Mesothelial cell of epicardium (in vitro differentiated cells): ENCODE results near the gene TBC1D22A. TPM values are rescaled to one million over a fixed set of nuclear protein-coding genes. Genes with fewer than 3 reads are reported as not detected.

Experiments
- DNase-seq, 2 experiments: peaks; one replicate each; pipeline ENCODE4 v3.0.0; 2021; ENCODE audit warnings: low spot score in 2 of 2; ENCODE audit not compliant: unreplicated experiment in 2 of 2
- H3K27ac Mint-ChIP-seq: 2 replicates; pipeline ENCODE4 v1.8.0; 2021; ENCODE audit warnings: mixed read lengths
- H3K27me3 Mint-ChIP-seq: 2 replicates; pipeline ENCODE4 v1.8.0; 2021; ENCODE audit warnings: low read depth, mixed read lengths
- H3K36me3 Mint-ChIP-seq: 2 replicates; pipeline ENCODE4 v1.8.0; 2021; ENCODE audit warnings: mixed read lengths
- H3K4me1 Mint-ChIP-seq: 2 replicates; pipeline ENCODE4 v1.8.0; 2021; ENCODE audit warnings: mixed read lengths
- H3K4me3 Mint-ChIP-seq: 2 replicates; pipeline ENCODE4 v1.8.0; 2021; ENCODE audit warnings: mild to moderate bottlenecking, moderate library complexity, mixed read lengths
- H3K9me3 Mint-ChIP-seq: 2 replicates; pipeline ENCODE4 v1.8.0; 2021; ENCODE audit warnings: mixed read lengths
- total RNA-seq: library from RNA; stranded (reverse); gene quantifications from 3 replicates; pipeline ENCODE4 v1.2.1, GENCODE V29; 2021
- TF ChIP-seq, protein P1 (sequence below): fragments of 200-600 bp; sonication (generic); IDR thresholded peaks from one replicate; pipeline ENCODE4 v1.5.0; 2021; ENCODE audit warnings: antibody characterized with exemption; ENCODE audit not compliant: unreplicated experiment

The TBC1D22A gene
- total RNA-seq, 1 donor from 2014 or later, result 26.6 TPM

- no peak overlapping the region for H3K27ac Mint-ChIP-seq
- H3K36me3 Mint-ChIP-seq, result peaks cover 9% of the 10 kb centered on the region
- H3K4me3 Mint-ChIP-seq, result no peak overlapping the region
- TF ChIP-seq, protein P1, sequence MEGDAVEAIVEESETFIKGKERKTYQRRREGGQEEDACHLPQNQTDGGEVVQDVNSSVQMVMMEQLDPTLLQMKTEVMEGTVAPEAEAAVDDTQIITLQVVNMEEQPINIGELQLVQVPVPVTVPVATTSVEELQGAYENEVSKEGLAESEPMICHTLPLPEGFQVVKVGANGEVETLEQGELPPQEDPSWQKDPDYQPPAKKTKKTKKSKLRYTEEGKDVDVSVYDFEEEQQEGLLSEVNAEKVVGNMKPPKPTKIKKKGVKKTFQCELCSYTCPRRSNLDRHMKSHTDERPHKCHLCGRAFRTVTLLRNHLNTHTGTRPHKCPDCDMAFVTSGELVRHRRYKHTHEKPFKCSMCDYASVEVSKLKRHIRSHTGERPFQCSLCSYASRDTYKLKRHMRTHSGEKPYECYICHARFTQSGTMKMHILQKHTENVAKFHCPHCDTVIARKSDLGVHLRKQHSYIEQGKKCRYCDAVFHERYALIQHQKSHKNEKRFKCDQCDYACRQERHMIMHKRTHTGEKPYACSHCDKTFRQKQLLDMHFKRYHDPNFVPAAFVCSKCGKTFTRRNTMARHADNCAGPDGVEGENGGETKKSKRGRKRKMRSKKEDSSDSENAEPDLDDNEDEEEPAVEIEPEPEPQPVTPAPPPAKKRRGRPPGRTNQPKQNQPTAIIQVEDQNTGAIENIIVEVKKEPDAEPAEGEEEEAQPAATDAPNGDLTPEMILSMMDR, result no peak
- H3K9me3 Mint-ChIP-seq, result no peaks in the 10 kb centered on the region
- DNase-seq, result no peak
- no peaks in the 10 kb centered on the region for H3K4me1 Mint-ChIP-seq
- no peaks in the 10 kb centered on the region for H3K27me3 Mint-ChIP-seq
These were observed 303.5 kb downstream of the TBC1D22A start for GRCh38 chr22:47065756-47066615.

DNA sequence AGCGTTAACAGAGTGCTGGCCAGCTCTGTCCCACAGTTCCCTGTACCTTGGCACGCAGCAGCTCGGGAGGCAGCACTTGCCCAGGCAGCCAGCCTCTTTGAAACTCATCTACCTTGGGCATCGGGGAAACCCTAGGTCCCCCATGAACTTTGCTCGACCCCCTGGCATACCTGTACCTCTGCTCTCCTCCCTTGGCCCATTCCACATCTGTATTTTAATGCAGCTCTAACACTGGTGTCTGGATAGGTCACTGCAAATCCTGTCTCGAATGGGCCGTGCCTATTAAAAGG, 304.1 kb downstream of the TBC1D22A start:
- Mint-ChIP-seq H3K9me3 (no peaks in the 10 kb centered on the region), H3K4me1 (peaks cover 4% of the 10 kb centered on the region), H3K36me3 (peaks cover 3% of the 10 kb centered on the region), H3K27ac (no peak overlapping the region), H3K27me3 (no peaks in the 10 kb centered on the region), H3K4me3 (no peak overlapping the region)
- DNase-seq, result no peak
- TF ChIP-seq, protein P1, result no peak

GRCh38 chr22:47067321-47067890, 305.0 kb downstream of the TBC1D22A start:
- Mint-ChIP-seq H3K4me1 (peaks cover 6% of the 10 kb centered on the region), H3K27ac (no peak overlapping the region), H3K36me3 (peaks cover 2% of the 10 kb centered on the region), H3K27me3 (no peaks in the 10 kb centered on the region), H3K4me3 (no peak overlapping the region), H3K9me3 (no peaks in the 10 kb centered on the region)
- TF ChIP-seq, protein P1, result no peak
- DNase-seq, result no peak

- Mint-ChIP-seq H3K27ac (no peak overlapping the region), H3K4me1 (peaks cover 6% of the 10 kb centered on the region), H3K9me3 (no peaks in the 10 kb centered on the region), H3K4me3 (no peak overlapping the region), H3K27me3 (no peaks in the 10 kb centered on the region), H3K36me3 (peaks cover 2% of the 10 kb centered on the region)
- no peak for DNase-seq
- TF ChIP-seq, protein P1, result no peak
These were observed 305.6 kb downstream of the TBC1D22A start for GRCh38 chr22:47067911-47068625.

- no peaks in the 10 kb centered on the region for H3K9me3 Mint-ChIP-seq
- H3K4me1 Mint-ChIP-seq, result peaks cover 6% of the 10 kb centered on the region
- H3K4me3 Mint-ChIP-seq, result no peak overlapping the region
- H3K27ac Mint-ChIP-seq, result no peak overlapping the region
- TF ChIP-seq, protein P1, result no peak
- no peak for DNase-seq
- H3K27me3 Mint-ChIP-seq, result no peaks in the 10 kb centered on the region
- H3K36me3 Mint-ChIP-seq, result peaks cover 2% of the 10 kb centered on the region
These were observed 306.2 kb downstream of the TBC1D22A start for GRCh38 chr22:47068626-47068996.
